Anterior cingulate cortex (tissue), 58 donors: Measurements from ENCODE around the gene KCTD16.

Experiments used
- DNase-seq, 58 donors: peaks; one replicate each; lab custom pipeline; 2025; lab: John Stamatoyannopoulos, UW

The KCTD16 gene

DNA sequence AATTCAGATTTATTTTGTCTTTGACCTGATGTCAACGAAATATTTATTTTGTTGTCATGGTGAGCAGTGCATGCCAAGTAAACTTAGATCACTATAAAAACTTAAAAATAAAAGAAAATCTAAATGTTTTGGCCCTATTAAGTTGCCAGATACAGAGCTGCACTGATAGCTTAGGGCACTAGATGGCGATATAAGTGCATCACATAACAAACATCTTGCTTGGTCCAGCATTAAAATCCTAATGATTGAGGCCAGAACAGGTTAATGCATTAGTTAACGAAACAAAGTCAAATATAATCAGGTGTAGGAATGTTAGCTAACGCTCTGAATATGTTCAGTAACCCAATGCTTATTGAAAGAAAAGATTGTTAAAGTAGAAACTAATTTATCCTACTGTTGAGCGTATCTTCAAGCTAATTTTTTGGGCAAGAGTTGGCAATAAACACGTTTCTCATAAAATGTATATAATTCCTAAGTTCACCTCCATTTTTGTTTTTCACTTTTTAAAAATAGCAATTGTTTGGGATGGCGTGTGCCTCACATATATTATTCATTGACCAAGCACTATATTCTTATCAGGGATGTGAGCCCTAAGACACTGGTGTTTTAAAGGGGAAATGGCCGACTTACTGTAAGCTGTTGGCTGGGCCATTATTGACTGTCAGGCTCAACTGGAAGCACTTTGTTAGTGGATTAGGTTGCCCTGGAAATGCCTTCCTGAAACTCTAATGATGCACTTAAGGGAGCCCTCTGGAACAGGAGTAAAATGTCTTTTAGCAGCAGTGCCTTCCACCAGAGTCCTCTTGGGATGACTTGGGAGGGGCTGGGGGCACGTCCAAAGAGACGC, 33.3 kb downstream of the KCTD16 start:
- DNase-seq = peak in 9 of 58 donors; percentile 3 to 56 (median 25)

GRCh38 chr5:144205141-144205551, 34.5 kb downstream of the KCTD16 start:
- DNase-seq = peak in 37 of 58 donors; percentile 4 to 63 (median 29)

GRCh38 chr5:144206141-144206540, 35.5 kb downstream of the KCTD16 start:
- DNase-seq = no peak

DNA sequence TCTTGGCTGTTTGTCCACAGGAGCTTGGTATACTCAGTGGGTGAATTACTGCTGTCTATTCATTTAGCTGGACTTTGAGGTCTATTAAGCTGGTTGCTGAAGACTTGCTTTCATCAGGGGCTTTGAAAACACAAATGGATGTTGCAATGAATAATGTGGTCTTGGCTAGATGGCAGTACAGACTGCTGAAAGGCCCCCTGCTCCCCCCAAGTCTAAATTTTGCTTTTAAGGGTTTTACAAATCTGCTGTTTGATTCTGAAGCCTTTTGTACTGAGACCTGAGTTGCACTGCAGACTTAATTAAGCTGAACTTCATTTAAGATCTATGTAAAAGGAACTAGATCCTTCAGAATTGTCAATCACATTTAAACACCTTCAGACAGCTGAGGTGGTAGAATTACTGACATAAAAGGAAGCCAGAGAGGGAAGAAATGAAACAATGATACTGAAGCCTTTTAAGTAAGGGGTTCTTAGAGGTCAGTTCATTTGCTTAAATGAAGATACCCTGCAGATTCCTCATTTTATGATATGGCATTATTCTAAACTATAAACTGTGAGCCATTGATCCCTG, 37.3 kb downstream of the KCTD16 start:
- no peak for DNase-seq

DNA sequence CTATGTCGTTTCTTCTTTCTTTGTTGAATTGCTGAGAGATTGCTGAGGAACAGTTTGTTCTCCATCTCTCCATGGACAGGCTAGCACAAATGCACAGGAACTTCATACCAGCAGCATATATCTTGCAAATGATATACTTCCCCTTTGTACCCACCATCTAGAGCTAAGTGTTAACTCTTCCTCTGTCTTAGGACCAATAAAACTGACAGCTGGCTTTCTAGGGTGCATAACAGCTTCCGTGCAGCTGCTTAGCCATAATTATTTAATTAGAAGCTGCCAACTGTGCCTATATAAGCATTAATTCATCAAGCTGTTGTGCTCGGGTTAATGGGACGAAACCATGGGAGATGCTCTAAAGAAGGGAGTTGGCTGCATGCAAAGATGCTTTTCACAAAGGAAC, 38.7 kb downstream of the KCTD16 start:
- no peak for DNase-seq

DNA sequence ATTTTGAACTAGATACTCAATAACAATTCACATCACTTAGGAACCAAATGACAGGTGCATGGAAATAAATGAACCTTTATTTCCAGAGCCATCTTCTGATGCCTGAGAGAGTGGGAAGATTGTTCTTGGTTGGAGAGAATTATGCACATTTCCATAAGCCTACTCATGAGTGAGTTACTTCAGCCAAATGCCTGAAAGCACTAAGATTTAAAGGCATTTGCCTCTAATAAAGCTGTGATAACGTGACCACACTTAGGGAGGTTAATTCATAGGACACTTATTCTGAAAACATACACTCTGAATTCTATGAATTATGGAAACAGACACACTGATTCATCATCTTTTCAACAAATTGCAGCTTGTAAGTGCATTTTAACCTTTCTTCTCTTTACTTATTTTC, 40.0 kb downstream of the KCTD16 start:
- DNase-seq = no peak

GRCh38 chr5:144219869-144220268, 49.2 kb downstream of the KCTD16 start:
- no peak for DNase-seq

GRCh38 chr5:144227363-144227999, 56.8 kb downstream of the KCTD16 start:
- no peak for DNase-seq

GRCh38 chr5:144230806-144231205, 60.1 kb downstream of the KCTD16 start:
- DNase-seq = no peak

- DNase-seq = no peak
These were observed 61.6 kb downstream of the KCTD16 start for GRCh38 chr5:144232285-144232684.

GRCh38 chr5:144236499-144236898, 65.8 kb downstream of the KCTD16 start:
- DNase-seq = no peak

DNA sequence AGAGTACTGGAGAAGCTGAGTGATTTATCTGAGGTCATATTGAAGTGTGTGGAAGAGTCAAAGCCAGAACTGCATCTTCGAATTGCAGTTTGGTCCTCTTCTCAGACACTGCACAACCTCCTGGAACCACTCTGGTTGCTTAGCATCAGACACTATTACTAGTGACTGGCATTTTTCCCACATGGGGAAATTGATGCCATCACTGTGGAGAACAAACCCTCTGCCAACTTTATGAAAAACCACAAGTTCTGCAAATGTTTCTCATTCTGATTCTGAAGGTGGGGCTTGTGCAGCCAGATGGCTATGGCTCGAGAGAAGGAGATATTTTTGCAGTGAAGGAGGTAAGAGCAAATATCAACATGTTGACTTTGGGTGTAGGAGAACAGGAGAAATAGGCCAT, 67.2 kb downstream of the KCTD16 start:
- DNase-seq = peak in 20 of 58 donors; percentile 1 to 56 (median 8)

- DNase-seq = no peak
These were observed 76.5 kb downstream of the KCTD16 start for GRCh38 chr5:144247131-144247530.

- DNase-seq = no peak
These were observed 77.3 kb downstream of the KCTD16 start for GRCh38 chr5:144248015-144248414.

- DNase-seq = no peak
These were observed 79.2 kb downstream of the KCTD16 start for GRCh38 chr5:144249755-144250464.

- no peak for DNase-seq
These were observed 83.9 kb downstream of the KCTD16 start for GRCh38 chr5:144254552-144254951.

DNA sequence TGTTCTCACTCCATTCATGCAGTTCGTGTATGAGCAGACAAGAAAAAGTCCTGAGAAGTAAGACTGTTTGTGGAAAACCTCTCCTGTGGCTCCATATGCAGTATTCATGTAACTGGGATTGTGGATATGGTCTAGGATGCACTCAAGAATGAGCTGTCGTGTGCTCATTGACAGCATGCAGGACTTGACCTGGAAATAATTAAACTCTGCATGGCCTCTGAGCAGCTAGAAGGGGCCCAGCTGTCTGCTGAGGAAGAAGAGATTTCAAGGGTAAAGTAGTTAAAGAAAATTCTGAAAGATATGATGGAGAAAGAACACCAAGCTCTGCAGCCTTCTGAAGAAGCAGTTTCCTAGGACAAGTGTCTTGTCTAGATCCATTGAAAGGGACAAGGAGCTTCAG, 89.4 kb downstream of the KCTD16 start:
- no peak for DNase-seq

DNA sequence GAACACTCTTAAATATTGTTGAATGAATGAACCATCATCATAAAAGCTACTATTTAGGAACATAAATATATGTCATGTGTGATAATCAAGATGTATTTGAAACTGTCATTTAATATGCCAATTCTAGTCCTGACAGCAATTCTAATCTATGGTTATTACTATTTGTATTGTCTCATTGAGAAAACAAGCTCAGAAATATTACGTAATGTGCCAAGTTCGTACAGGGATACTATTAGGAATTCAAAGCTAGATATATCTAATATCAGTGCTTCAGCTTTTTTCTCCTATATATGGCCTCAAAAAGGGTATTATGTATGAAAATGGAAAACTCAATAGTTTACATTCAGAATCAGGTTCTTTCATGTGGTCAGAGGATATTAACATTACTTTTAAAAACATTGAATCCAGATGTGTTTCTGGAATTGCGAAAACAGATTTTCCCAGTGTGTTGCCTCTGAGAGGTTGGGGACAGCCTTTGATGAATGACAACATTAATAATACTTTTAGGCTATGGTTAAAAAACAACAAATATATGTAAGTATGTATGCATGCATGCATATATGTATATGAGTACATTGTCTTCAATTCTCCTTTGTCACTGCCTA, 95.1 kb downstream of the KCTD16 start:
- no peak for DNase-seq

GRCh38 chr5:144267961-144268513, 97.4 kb downstream of the KCTD16 start:
- DNase-seq = peak in 2 of 58 donors; percentile 1 to 3
